M059J (cell line): Measurements from ENCODE around the gene SLC4A1. TPM values are rescaled to one million over a fixed set of nuclear protein-coding genes. Genes with fewer than 3 reads are reported as not detected.
A peak's percentile ranks its signal among the peaks of the same experiment; 100 is the strongest.

Experiments used
- DNase-seq: peaks from one replicate; pipeline ENCODE4 v3.0.0-alpha.2; 2012; ENCODE audit warnings: low read depth
- total RNA-seq: library from RNA; depleted of rRNA; stranded (reverse); fragments of >200 nt; shearing (Covaris generic); gene quantifications from 2 replicates; pipeline ENCODE4 v1.2.3, GENCODE V29; 2014; rRNA removed

SLC4A1 gene
- total RNA-seq, 1 experiment from 2014 or later: not detected

DNA sequence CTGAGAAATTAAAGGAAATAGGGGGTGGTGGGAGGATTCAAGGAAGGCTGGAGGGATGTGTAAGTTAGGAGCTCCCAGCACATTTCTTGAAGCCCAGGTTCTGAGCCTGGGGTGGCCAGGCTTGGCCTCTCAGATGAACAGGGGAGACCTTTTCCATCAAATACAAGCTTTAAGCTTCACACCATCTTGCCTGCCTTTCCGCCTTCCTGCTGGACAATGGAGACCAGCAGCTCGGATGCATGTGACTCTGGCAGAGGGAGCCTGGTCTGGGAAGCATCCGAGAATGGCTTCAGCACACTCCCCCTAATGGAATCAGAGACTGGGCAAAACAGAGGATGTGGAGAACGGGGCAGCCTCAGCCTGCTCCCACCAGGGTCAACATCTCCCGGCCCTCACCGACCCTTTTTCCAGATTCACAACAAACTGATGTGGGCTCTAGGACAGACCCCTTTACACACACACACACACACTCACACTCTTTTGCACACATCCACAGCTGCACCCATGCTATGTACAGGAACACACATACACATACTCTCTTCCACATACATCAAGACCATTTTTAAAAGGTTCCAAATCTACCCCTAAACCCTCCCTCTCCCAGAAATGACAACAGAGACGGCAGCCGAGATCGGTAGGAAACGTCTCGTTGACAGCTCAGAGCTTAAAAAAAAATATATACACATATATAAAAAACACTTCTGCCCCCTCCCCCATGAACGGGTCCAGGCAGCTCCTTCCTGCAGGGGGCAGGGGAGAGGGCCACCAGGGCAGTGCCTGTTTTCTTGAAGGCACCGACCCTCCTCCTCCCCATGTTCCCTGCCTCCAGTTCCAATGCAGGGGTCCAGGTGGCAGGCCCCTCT is 61.7 kb downstream of the SLC4A1 start:
- no peak for DNase-seq

GRCh38 chr17:44204441-44204882 is 63.5 kb downstream of the SLC4A1 start:
- DNase-seq: peak; percentile 73

- DNase-seq: peak; percentile 32
Measured at GRCh38 chr17:44203731-44204440, 64.0 kb downstream of the SLC4A1 start.

DNA sequence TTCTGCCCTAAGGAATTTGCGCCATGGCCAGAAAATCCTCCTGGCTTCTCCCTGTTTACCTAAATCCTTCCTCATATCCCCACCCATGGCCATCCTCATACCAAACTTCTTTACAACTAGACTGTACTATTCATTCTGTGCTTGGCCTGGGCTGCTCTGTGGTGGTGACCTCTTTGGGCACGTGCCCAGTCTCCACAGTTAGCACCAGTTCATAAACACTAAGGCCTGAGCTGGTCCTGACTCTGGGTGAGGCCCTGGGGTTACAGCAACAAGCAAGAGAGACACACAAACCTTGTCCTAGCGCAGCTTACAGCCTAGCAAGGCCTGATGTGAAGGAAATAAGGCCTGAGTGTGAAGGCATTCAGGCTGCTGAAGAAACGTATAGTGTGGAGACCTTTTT is 65.2 kb downstream of the SLC4A1 start:
- DNase-seq: no peak

DNA sequence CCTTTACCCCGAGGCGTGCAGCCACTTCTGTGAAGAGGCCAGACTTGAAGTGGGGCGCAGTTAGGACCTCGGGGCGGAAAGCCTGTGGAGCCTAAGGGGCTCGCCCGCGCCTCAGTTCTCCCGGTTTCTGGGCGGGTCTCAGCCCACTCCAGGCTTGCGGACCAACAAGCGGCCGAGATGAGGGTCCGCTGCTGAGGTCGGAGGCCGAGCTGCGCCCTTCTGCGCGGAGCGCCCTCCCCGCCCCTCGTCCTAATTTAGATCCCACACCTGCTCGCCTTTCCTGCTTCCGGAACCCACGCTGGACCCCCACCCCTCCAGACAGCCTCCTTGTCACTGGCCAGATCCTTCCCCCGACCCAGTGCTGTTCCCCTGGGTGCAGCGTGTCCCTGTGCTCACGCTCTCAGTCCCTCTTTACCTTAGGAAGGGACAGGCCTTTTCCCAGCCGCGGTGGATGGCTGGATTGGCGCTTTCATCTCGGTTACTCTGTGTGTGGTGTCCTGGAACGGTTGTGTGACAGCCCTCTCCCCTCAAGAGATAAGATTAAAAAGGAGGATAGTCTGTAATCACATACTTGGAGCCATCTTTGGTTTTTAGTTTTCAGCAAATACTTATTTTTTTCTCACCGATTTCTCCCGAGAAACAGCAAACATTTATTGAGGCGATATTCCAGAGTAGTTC is 67.3 kb downstream of the SLC4A1 start:
- no peak for DNase-seq

DNA sequence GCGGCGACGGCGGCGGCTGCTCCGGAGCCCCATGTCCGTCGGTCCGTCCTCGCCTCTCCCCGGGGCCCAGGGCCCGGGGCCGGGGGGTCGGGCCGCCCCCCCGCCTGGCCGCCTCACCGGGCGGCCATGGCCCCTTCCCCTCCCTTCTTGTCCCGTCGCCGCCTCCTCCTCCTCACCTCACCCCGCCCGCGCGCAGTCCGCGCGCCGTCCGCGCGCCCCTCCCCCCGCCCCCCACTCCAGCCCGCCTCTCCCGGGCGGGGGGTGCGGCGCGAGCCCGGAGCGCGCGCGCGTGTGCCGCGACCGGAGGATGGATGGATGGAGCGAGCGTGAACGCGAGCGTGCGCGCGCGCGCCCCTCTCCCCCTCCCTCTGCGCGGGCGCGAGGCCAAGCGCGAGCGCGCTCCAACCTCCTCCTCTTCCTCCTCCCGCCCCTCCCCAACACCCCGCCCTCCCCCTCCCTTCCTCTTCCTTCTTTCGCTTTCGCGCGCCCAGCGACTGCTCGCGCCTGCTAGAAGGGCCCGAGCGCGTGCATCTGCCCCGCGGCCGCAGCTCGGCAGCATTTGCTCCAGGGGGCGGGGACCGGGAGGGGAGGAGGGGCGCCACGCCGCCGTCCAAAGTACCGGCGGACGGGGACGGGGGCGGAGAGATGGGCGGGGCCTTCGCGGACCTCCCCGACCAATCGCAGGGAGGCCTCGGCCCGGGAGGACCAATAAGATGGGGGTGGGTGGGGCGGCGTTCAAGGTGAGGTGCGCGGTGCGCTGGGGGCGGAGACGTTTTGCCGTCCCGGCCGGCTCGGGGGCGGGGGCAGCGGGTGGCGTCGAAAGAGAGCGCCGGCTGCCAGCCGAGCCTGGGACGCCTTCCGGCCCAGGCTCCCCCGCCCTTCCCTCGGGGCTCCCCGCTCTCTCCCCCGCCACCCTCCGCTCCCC is 68.1 kb downstream of the SLC4A1 start, which contains the start of gene ATXN7L3:
ATXN7L3 (minus strand) TSS at position 332 of the 925 bp plus-strand sequence. CDS start 1,814 bp downstream, outside the sequence.
- DNase-seq: peak; percentile 95

DNA sequence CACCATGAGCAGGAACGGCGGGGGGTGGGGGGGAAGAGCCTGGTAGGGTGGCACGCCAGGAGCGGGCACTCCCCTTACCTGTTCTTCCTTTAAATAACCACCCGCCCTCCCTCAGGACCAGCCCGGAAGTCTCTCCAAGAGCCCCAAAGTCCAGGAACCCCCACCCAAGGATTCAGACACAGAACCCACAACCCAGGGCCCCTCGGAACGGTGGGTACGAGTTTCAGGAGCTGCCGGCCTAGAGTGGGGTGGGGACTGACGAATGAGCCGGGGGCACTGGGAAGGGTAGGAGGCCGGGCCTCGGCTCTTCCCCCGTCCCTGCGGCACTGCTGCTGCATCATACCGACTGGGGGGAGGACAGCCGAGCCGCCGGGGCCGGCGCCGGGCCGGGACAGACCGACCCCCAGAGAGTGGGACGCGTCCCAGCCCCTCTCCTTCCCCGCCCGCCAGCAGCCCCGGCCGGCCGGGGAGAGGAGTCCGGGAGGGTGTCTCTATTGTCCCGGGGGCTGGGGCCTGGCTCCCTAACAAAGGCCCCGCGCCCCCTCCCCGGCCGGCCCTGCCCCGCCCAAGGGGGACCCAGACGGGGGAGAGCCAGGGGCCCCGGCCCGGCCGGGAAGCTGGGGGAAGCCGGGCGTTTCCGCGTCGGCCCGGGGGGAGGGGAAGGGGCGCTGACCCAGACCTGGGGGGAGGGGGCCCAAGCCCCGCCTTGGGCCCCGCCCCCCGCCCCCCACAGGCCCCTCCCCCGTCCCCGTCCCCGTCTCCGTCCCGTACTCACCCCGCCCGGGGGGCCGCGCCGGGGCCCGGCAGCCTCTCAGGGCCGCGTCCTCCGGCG is 69.0 kb downstream of the SLC4A1 start:
- peak; percentile 40 for DNase-seq

Other genes starting within 250 kb of the SLC4A1 start
- 112 and 121 TPM in 2 replicates for gene LSM12, start 201.5 kb downstream of the SLC4A1 start, total RNA-seq
- 63.5 and 66.4 TPM in 2 replicates for gene G6PC3, start 197.4 kb downstream of the SLC4A1 start, total RNA-seq
- gene HDAC5, start 144.5 kb downstream of the SLC4A1 start, total RNA-seq: 37.8 and 46.0 TPM in 2 replicates
- gene HROB, start 126.2 kb downstream of the SLC4A1 start, total RNA-seq: 6.5 and 7.5 TPM in 2 replicates
- not detected in 2 replicates for gene ASB16, start 97.4 kb downstream of the SLC4A1 start, total RNA-seq
- 36.8 and 37.6 TPM in 2 replicates for gene TMUB2, start 81.2 kb downstream of the SLC4A1 start, total RNA-seq
- 21.3 and 32.7 TPM in 2 replicates for gene ATXN7L3, start 68.3 kb downstream of the SLC4A1 start, total RNA-seq
- 37.8 and 57.5 TPM in 2 replicates for gene UBTF, start 48.5 kb downstream of the SLC4A1 start, total RNA-seq
- gene RUNDC3A, start 40.5 kb upstream of the SLC4A1 start, total RNA-seq: 0.12 TPM in 1 of 2 replicates, not detected in the other
- gene SLC25A39, start 56.7 kb upstream of the SLC4A1 start, total RNA-seq: 111 and 138 TPM in 2 replicates
- 284 and 317 TPM in 2 replicates for gene GRN, start 77.2 kb upstream of the SLC4A1 start, total RNA-seq
- gene FAM171A2, start 95.7 kb upstream of the SLC4A1 start, total RNA-seq: 1.4 and 5.2 TPM in 2 replicates
- 0.07 and 0.25 TPM in 2 replicates for gene ITGA2B, start 121.5 kb upstream of the SLC4A1 start, total RNA-seq
- gene GPATCH8, start 235.3 kb upstream of the SLC4A1 start, total RNA-seq: 9.2 and 17.1 TPM in 2 replicates